GM23338 (cell line): ENCODE data around the gene MYADM. TPM values are rescaled to one million over a fixed set of nuclear protein-coding genes. Genes with fewer than 3 reads are reported as not detected.

Experiments
- ATAC-seq: fragments of 200-7000 bp; cut with Tn5 transposase; 3 replicates; pipeline ENCODE4 v1.9.1; 2020
- DNase-seq: peaks from one replicate; pipeline ENCODE4 v3.0.0-alpha.2; 2015; ENCODE audit warnings: low spot score
- H2AFZ ChIP-seq: fragments of 200-600 bp; sonication (generic); 2 replicates; pipeline ENCODE4 v1.8.0; 2016; ENCODE audit warnings: antibody characterized with exemption, mild to moderate bottlenecking, moderate library complexity
- H3F3A ChIP-seq: fragments of 200-600 bp; sonication (generic); replicated peaks from 2 replicates; pipeline ENCODE4 v1.8.0; 2017; ENCODE audit warnings: antibody characterized with exemption, mixed run types, low read depth
- H3K27ac ChIP-seq: fragments of 200-600 bp; sonication (generic); 2 replicates; pipeline ENCODE4 v1.6.1; 2016; ENCODE audit warnings: low read depth
- H3K27me3 ChIP-seq: fragments of 200-600 bp; sonication (generic); 2 replicates; pipeline ENCODE4 v1.8.0; 2016; ENCODE audit warnings: mild to moderate bottlenecking, mixed run types, moderate library complexity; ENCODE audit not compliant: insufficient read depth
- H3K36me3 ChIP-seq: fragments of 200-600 bp; sonication (generic); 2 replicates; pipeline ENCODE4 v1.8.0; 2016; ENCODE audit warnings: mild to moderate bottlenecking; ENCODE audit not compliant: insufficient read depth
- H3K4me1 ChIP-seq: fragments of 200-600 bp; sonication (generic); 2 replicates; pipeline ENCODE4 v1.8.0; 2016; ENCODE audit warnings: mild to moderate bottlenecking, moderate library complexity; ENCODE audit not compliant: insufficient read depth
- H3K4me2 ChIP-seq: fragments of 200-600 bp; sonication (generic); 2 replicates; pipeline ENCODE4 v1.7.1; 2017; ENCODE audit warnings: mixed run types
- H3K4me3 ChIP-seq: fragments of 200-600 bp; sonication (generic); 2 replicates; pipeline ENCODE4 v1.6.1; 2016; ENCODE audit warnings: mixed run types
- H3K79me2 ChIP-seq: fragments of 200-600 bp; sonication (generic); replicated peaks from 2 replicates; pipeline ENCODE4 v1.8.0; 2017; ENCODE audit warnings: mild to moderate bottlenecking; ENCODE audit not compliant: insufficient read depth
- H3K9me2 ChIP-seq: fragments of 200-600 bp; sonication (generic); 2 replicates; pipeline ENCODE4 v1.8.0; 2017; ENCODE audit not compliant: insufficient read depth
- H4K20me1 ChIP-seq: fragments of 200-600 bp; sonication (generic); replicated peaks from 2 replicates; pipeline ENCODE4 v1.8.0; 2017; ENCODE audit warnings: mild to moderate bottlenecking; ENCODE audit not compliant: insufficient read depth
- H3K27ac Mint-ChIP-seq: 2 replicates; pipeline ENCODE4 v1.8.0; 2020; ENCODE audit warnings: inconsistent platforms, mild to moderate bottlenecking, moderate library complexity, mixed read lengths
- H3K27me3 Mint-ChIP-seq: 3 replicates; pipeline ENCODE4 v1.8.0; 2022; ENCODE audit warnings: low read depth, mild to moderate bottlenecking, moderate library complexity, mixed read lengths, inconsistent platforms; ENCODE audit not compliant: insufficient read depth, poor library complexity
- H3K36me3 Mint-ChIP-seq: 3 replicates; pipeline ENCODE4 v1.8.0; 2021; ENCODE audit warnings: low read depth, mild to moderate bottlenecking, inconsistent platforms, moderate library complexity, mixed read lengths
- H3K4me1 Mint-ChIP-seq: 3 replicates; pipeline ENCODE4 v1.8.0; 2020; ENCODE audit warnings: mild to moderate bottlenecking, inconsistent platforms, mixed read lengths
- H3K4me3 Mint-ChIP-seq: 3 replicates; pipeline ENCODE4 v1.8.0; 2021; ENCODE audit warnings: moderate library complexity, mild to moderate bottlenecking, inconsistent platforms, mixed read lengths
- H3K9me3 Mint-ChIP-seq: 3 replicates; pipeline ENCODE4 v1.8.0; 2020; ENCODE audit warnings: moderate library complexity, mild to moderate bottlenecking, inconsistent platforms, mixed read lengths
- CREB1 ChIP-seq: fragments of 250-450 bp; sonication (Bioruptor Pico); IDR thresholded peaks from 2 replicates; pipeline ENCODE4 v1.5.0; 2020; ENCODE audit warnings: low read depth, mild to moderate bottlenecking, moderate library complexity
- CTCF ChIP-seq, 2 experiments: fragments of 200-600 bp in 1 of 2; sonication (generic) in 1 of 2; conservative IDR thresholded peaks; 2 replicates each; pipeline versions ENCODE4 v1.5.1 to v1.6.1; 2016 to 2017; ENCODE audit warnings: antibody characterized with exemption in 2 of 2, low read depth in 2 of 2, mild to moderate bottlenecking in 2 of 2, moderate library complexity in 1 of 2
- ETS1 ChIP-seq: IDR thresholded peaks from 2 replicates; pipeline ENCODE4 v1.6.1; 2016; ENCODE audit warnings: antibody characterized with exemption
- EZH2 ChIP-seq: fragments of 200-600 bp; sonication (generic); IDR thresholded peaks from one replicate; pipeline ENCODE4 v1.8.0; 2017; ENCODE audit warnings: antibody characterized with exemption, mild to moderate bottlenecking, low read depth; ENCODE audit not compliant: unreplicated experiment
- EZH2phosphoT487 ChIP-seq: fragments of 200-600 bp; sonication (generic); IDR thresholded peaks from one replicate; pipeline ENCODE4 v1.8.1; 2018; ENCODE audit warnings: antibody characterized with exemption; ENCODE audit not compliant: unreplicated experiment
- JUNB ChIP-seq: IDR thresholded peaks from one replicate; pipeline ENCODE4 v1.6.1; 2016; ENCODE audit warnings: antibody characterized with exemption; ENCODE audit not compliant: unreplicated experiment
- NANOG ChIP-seq: IDR thresholded peaks from 2 replicates; pipeline ENCODE4 v1.6.1; 2016; ENCODE audit warnings: antibody characterized with exemption, borderline replicate concordance
- POLR2AphosphoS5 ChIP-seq: IDR thresholded peaks from 2 replicates; pipeline ENCODE4 v1.6.1; 2016; ENCODE audit warnings: antibody characterized with exemption, low read depth
- REST ChIP-seq: IDR thresholded peaks from one replicate; pipeline ENCODE4 v1.6.1; 2018; ENCODE audit warnings: antibody characterized with exemption; ENCODE audit not compliant: unreplicated experiment
- STAT1 ChIP-seq: IDR thresholded peaks from one replicate; pipeline ENCODE4 v1.6.1; 2016; ENCODE audit warnings: antibody characterized with exemption; ENCODE audit not compliant: unreplicated experiment
- ZNF114 ChIP-seq: fragments of 250-450 bp; sonication (Bioruptor Pico); IDR thresholded peaks from 2 replicates; pipeline ENCODE4 v1.5.0; 2020; ENCODE audit warnings: mild to moderate bottlenecking, moderate library complexity
- ZNF331 ChIP-seq: fragments of 250-450 bp; sonication (Bioruptor Pico); IDR thresholded peaks from 2 replicates; pipeline ENCODE4 v1.5.0; 2020; ENCODE audit warnings: low read depth, mild to moderate bottlenecking, moderate library complexity
- ZNF462 ChIP-seq: fragments of 250-450 bp; sonication (Bioruptor Pico); IDR thresholded peaks from 2 replicates; pipeline ENCODE4 v1.5.0; 2020; ENCODE audit warnings: mild to moderate bottlenecking, moderate library complexity
- polyA plus RNA-seq: library from polyadenylated mRNA; unstranded; fragments of >200 nt; fragmentation: Nextera tagmentation; extraction: Ambion mirVana; gene quantifications from 2 replicates; pipeline ENCODE4 v1.2.1, GENCODE V29; 2016
- total RNA-seq: library from RNA; depleted of rRNA; stranded (reverse); fragments of >200 nt; shearing (Covaris generic); gene quantifications from 2 replicates; pipeline ENCODE4 v1.2.3, GENCODE V29; 2014

MYADM gene
- total and polyA plus RNA-seq, 2 experiments from 2014 or later, result 49.9 to 57.1 TPM

- no peak overlapping the region for H3K4me3 Mint-ChIP-seq
- ATAC-seq (no peak), DNase-seq (no peak)
- H3K9me3 Mint-ChIP-seq, result no peaks in the 10 kb centered on the region; the same call in 1 of the 3 replicates
- Histone ChIP-seq H2AFZ (no peak overlapping the region), H3K9me2 (no peaks in the 10 kb centered on the region), H3K4me1 (peaks cover 11% of the 10 kb centered on the region; the same call in 1 of the 2 replicates), H3K79me2 (no peaks in the 10 kb centered on the region), H3K27me3 (no peaks in the 10 kb centered on the region), H3K27ac (peak overlapping the region; percentile 56; the same call in 1 of the 2 replicates), H3K4me3 (no peak overlapping the region), H3F3A (0 out of 2 replicates have a peak, but pooled peaks cover 9% of the 10 kb centered on the region), H4K20me1 (no peaks in the 10 kb centered on the region), H3K4me2 (no peak overlapping the region), H3K36me3 (no peaks in the 10 kb centered on the region)
- no peak for TF ChIP-seq EZH2phosphoT487
- TF ChIP-seq ZNF114 (CRISPR knock-in tag), result no peak
- TF ChIP-seq STAT1, result no peak
- no peak for TF ChIP-seq ETS1
- no peak for TF ChIP-seq REST
- no peak for TF ChIP-seq CTCF (conservative IDR thresholded peaks at IDR 0.05; ENCODE audit: low read depth in 2 of 2)
- no peak for TF ChIP-seq EZH2
- TF ChIP-seq NANOG, result no peak
- TF ChIP-seq ZNF331, result no peak
- no peak for TF ChIP-seq POLR2AphosphoS5
- TF ChIP-seq ZNF462 (CRISPR knock-in tag), result no peak
- no peak for TF ChIP-seq CREB1 (CRISPR knock-in tag)
- no peak for TF ChIP-seq JUNB
- H3K27ac Mint-ChIP-seq, result no peak overlapping the region; the same call in 1 of the 2 replicates
- H3K27me3 Mint-ChIP-seq, result peaks cover 5% of the 10 kb centered on the region
- no peaks in the 10 kb centered on the region for H3K36me3 Mint-ChIP-seq
- H3K4me1 Mint-ChIP-seq, result peaks cover 13% of the 10 kb centered on the region
Measured at GRCh38 chr19:53819861-53820260, 47.8 kb upstream of the MYADM start.
